ENCODE data around the gene TINAGL1.

DNA sequence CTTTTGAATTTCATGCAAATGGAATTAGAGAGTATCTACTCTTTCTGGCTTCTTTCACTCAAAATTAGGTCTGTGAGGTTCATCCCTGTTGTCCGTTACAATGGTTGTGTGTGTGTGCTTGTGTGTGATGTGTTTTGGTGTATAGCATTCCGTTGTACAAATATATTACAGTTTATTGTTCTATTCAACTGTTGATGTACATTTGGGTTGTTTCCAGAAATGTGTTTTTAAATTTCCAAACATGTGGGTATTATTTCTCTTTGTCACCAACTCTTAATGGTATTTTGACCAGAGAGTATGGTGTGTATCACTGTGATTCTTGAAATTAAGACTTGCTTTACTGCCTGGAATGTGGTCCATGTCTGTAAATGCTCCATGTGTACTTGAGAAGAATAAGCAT is 24.3 kb downstream of the TINAGL1 start:
- TF ChIP-seq SIN3B (IDR thresholded peaks at IDR 0.05; ENCODE audit: low read length) (no peak), MAX (IDR thresholded peaks at IDR 0.05) (no peak), PRDM15 (CRISPR knock-in tag; IDR thresholded peaks at IDR 0.05) (no peak), ZNF761 (CRISPR knock-in tag; conservative IDR thresholded peaks at IDR 0.05) (no peak), ZBTB10 (CRISPR knock-in tag; IDR thresholded peaks at IDR 0.05; ENCODE audit: borderline replicate concordance) (no peak), ZNF367 (CRISPR knock-in tag; IDR thresholded peaks at IDR 0.05; ENCODE audit: borderline replicate concordance) (no peak)
- TF ChIP-seq, protein P1, sequence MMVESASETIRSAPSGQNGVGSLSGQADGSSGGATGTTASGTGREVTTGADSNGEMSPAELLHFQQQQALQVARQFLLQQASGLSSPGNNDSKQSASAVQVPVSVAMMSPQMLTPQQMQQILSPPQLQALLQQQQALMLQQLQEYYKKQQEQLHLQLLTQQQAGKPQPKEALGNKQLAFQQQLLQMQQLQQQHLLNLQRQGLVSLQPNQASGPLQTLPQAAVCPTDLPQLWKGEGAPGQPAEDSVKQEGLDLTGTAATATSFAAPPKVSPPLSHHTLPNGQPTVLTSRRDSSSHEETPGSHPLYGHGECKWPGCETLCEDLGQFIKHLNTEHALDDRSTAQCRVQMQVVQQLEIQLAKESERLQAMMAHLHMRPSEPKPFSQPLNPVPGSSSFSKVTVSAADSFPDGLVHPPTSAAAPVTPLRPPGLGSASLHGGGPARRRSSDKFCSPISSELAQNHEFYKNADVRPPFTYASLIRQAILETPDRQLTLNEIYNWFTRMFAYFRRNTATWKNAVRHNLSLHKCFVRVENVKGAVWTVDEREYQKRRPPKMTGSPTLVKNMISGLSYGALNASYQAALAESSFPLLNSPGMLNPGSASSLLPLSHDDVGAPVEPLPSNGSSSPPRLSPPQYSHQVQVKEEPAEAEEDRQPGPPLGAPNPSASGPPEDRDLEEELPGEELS (CRISPR knock-in tag; IDR thresholded peaks at IDR 0.05), result no peak
- TF ChIP-seq, protein P2, sequence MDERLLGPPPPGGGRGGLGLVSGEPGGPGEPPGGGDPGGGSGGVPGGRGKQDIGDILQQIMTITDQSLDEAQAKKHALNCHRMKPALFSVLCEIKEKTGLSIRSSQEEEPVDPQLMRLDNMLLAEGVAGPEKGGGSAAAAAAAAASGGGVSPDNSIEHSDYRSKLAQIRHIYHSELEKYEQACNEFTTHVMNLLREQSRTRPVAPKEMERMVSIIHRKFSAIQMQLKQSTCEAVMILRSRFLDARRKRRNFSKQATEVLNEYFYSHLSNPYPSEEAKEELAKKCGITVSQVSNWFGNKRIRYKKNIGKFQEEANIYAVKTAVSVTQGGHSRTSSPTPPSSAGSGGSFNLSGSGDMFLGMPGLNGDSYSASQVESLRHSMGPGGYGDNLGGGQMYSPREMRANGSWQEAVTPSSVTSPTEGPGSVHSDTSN (CRISPR knock-in tag; IDR thresholded peaks at IDR 0.05), result no peak

Data from HepG2 (cell line).